Ovary (tissue), 3 donors: ENCODE measurements around the gene ICAM4.

ENCODE experiments used
- CTCF ChIP-seq, 3 donors: fragments of 450-650 bp in 2 of 3; fragments of 200-600 bp in 1 of 3; IDR thresholded peaks; one replicate each; pipeline versions ENCODE4 v1.5.1 to v1.8.0; 2016 to 2022; ENCODE audit warnings: antibody characterized with exemption in 3 of 3, mild to moderate bottlenecking in 1 of 3
- EP300 ChIP-seq: sonication (generic); formaldehyde crosslinking; IDR thresholded peaks from one replicate; pipeline ENCODE4 v1.6.1; 2017; ENCODE audit warnings: antibody characterized with exemption
- POLR2A ChIP-seq: fragments of 450-650 bp; IDR thresholded peaks from one replicate; pipeline ENCODE4 v1.6.1; 2017; ENCODE audit warnings: antibody characterized with exemption, mild to moderate bottlenecking, moderate library complexity
- donor health status: DM: no; HTN: no; CAD: no.

- TF ChIP-seq POLR2A, result no peak
- TF ChIP-seq CTCF (IDR thresholded peaks at IDR 0.05), result no peak
- TF ChIP-seq EP300, result no peak
These were observed 32.5 kb upstream of the ICAM4 start for GRCh38 chr19:10254244-10254643.
